T-helper 1 cell treated with Interleukin-12 subunit alpha and Interleukin-12 subunit beta and Interleukin-4 antibody, amounts not matched to agents 30 μg/mL and 1 μg/mL, for 36 hours (primary cell): ENCODE results near the gene SYT2.

Source experiments
- H3K27ac Mint-ChIP-seq: one replicate; pipeline ENCODE4 v1.8.0; 2021; ENCODE audit warnings: mild to moderate bottlenecking, mixed read lengths
- H3K27me3 Mint-ChIP-seq: one replicate; pipeline ENCODE4 v1.8.0; 2021; ENCODE audit warnings: low read depth, mixed read lengths
- H3K36me3 Mint-ChIP-seq: one replicate; pipeline ENCODE4 v1.8.0; 2021; ENCODE audit warnings: low read depth, mixed read lengths
- H3K4me1 Mint-ChIP-seq: one replicate; pipeline ENCODE4 v1.8.0; 2021; ENCODE audit warnings: low read depth, mixed read lengths
- H3K4me3 Mint-ChIP-seq: one replicate; pipeline ENCODE4 v1.8.0; 2021; ENCODE audit warnings: mild to moderate bottlenecking, moderate library complexity, mixed read lengths
- H3K9me3 Mint-ChIP-seq: one replicate; pipeline ENCODE4 v1.8.0; 2021; ENCODE audit warnings: mixed read lengths

SYT2 gene

GRCh38 chr1:202599669-202600431, 110.4 kb downstream of the SYT2 start:
- Mint-ChIP-seq H3K27me3 (no peaks in the 10 kb centered on the region), H3K9me3 (no peaks in the 10 kb centered on the region), H3K4me3 (no peak overlapping the region), H3K4me1 (no peaks in the 10 kb centered on the region), H3K36me3 (no peaks in the 10 kb centered on the region), H3K27ac (no peak overlapping the region)

DNA sequence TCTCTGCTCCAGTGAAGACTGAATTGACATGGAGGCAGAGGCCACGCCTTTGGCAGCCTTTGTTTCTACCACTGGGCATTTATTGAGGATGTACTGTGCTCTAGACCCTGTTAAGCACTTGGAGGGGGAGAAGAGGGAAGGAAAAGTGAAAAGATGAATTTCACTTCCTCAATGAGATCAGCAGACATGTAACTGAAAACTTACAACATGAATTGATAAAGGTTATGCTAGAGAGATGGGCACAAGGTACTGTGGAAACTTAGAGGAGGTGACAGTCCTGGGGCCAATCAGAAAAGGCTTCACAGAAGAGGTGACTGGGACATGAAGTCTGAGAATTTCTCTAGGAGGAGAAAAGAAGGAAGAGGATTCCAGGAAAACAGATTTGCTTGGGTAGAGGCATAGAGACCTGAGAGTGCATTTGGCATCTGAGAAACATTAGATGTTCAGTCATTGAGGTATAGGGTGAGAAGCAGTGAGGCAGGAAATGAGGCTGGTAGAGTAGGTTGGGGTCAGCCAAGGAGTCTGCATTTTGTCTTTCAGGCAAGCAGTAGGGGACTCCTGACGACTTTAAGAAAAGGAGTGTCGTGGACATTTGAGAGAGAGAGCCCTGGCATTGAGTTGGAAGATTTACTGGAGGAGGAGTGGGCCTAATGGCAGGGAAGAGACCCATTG, 113.0 kb downstream of the SYT2 start:
- H3K36me3 Mint-ChIP-seq = no peaks in the 10 kb centered on the region
- no peaks in the 10 kb centered on the region for H3K27me3 Mint-ChIP-seq
- no peak overlapping the region for H3K4me3 Mint-ChIP-seq
- no peaks in the 10 kb centered on the region for H3K4me1 Mint-ChIP-seq
- H3K9me3 Mint-ChIP-seq = no peaks in the 10 kb centered on the region
- H3K27ac Mint-ChIP-seq = no peak overlapping the region

- no peaks in the 10 kb centered on the region for H3K36me3 Mint-ChIP-seq
- no peak overlapping the region for H3K4me3 Mint-ChIP-seq
- H3K4me1 Mint-ChIP-seq = no peaks in the 10 kb centered on the region
- no peaks in the 10 kb centered on the region for H3K9me3 Mint-ChIP-seq
- H3K27ac Mint-ChIP-seq = no peak overlapping the region
- H3K27me3 Mint-ChIP-seq = no peaks in the 10 kb centered on the region
Observed at GRCh38 chr1:202596638-202597037, 113.6 kb downstream of the SYT2 start.

DNA sequence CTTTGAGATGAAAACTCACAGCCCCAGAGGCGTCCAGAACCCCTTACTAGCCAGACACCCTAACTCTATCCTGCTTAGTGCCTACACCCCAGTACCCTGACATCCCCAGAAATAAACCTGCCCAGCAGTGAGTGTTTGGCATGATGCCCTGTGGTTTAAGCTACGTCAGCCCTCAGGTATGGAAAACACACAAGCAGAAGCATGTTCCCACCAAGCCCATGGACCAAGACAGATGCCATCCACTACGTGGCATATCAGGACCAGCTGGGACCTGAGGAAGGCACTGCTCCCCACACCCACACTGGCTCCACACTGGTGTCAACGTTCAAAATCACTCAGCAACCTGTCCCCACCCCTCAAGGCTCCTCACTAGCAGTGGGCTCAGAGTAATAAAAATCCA, 116.4 kb downstream of the SYT2 start:
- H3K27ac Mint-ChIP-seq = no peak overlapping the region
- H3K27me3 Mint-ChIP-seq = no peaks in the 10 kb centered on the region
- no peaks in the 10 kb centered on the region for H3K9me3 Mint-ChIP-seq
- no peak overlapping the region for H3K4me3 Mint-ChIP-seq
- H3K36me3 Mint-ChIP-seq = no peaks in the 10 kb centered on the region
- no peaks in the 10 kb centered on the region for H3K4me1 Mint-ChIP-seq

- Mint-ChIP-seq H3K36me3 (no peaks in the 10 kb centered on the region), H3K4me1 (peaks cover 2% of the 10 kb centered on the region), H3K27ac (no peak overlapping the region), H3K27me3 (no peaks in the 10 kb centered on the region), H3K4me3 (no peak overlapping the region), H3K9me3 (no peaks in the 10 kb centered on the region)
Observed at GRCh38 chr1:202592146-202592545, 118.1 kb downstream of the SYT2 start.

- H3K4me3 Mint-ChIP-seq = no peak overlapping the region
- no peaks in the 10 kb centered on the region for H3K36me3 Mint-ChIP-seq
- H3K9me3 Mint-ChIP-seq = no peaks in the 10 kb centered on the region
- no peak overlapping the region for H3K27ac Mint-ChIP-seq
- H3K27me3 Mint-ChIP-seq = no peaks in the 10 kb centered on the region
- peaks cover 2% of the 10 kb centered on the region for H3K4me1 Mint-ChIP-seq
Observed at GRCh38 chr1:202591515-202591914, 118.7 kb downstream of the SYT2 start.

GRCh38 chr1:202590975-202591411, 119.3 kb downstream of the SYT2 start:
- Mint-ChIP-seq H3K27me3 (no peaks in the 10 kb centered on the region), H3K9me3 (no peaks in the 10 kb centered on the region), H3K27ac (no peak overlapping the region), H3K36me3 (no peaks in the 10 kb centered on the region), H3K4me1 (peaks cover 2% of the 10 kb centered on the region), H3K4me3 (no peak overlapping the region)

- Mint-ChIP-seq H3K27ac (no peak overlapping the region), H3K27me3 (no peaks in the 10 kb centered on the region), H3K4me3 (no peak overlapping the region)
Observed at GRCh38 chr1:202590126-202590525, 120.1 kb downstream of the SYT2 start.

DNA sequence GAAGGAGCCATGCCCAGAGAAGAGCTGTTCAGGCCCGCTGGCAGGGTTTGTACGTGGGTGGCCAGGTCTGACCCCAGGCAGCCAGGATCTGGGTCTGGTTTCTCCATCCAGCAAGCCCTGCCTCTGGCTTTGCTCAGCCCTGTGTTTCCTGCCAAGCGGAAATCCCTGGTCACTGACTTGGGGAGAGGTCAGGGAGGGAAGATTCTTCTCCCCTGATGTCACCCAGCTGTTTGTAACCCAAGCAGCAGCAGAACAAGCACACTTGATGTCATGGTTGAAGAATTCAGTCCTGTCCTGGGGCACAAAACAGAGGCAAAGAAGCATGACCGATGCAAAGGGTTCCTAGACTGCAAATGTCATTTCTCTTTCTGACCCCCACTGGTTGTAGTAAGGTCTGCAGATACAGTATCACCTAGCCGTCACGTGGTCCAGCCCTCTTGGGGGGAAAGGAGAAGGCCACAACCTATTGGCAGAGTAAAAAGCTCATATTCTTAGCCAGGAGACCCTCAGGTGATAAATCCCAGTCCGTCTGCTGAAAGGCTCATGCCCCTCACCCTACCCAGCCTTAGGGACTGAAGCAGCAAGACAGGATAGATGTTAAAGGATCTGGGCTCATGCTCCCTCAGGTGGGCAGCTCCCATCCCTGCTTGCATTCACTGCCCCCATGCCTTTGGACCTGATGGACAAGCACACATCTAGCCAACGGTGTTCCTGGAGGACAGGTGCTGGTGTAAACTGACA, 120.9 kb downstream of the SYT2 start:
- no peak overlapping the region for H3K27ac Mint-ChIP-seq
- H3K27me3 Mint-ChIP-seq = no peaks in the 10 kb centered on the region
- no peak overlapping the region for H3K4me3 Mint-ChIP-seq
- H3K9me3 Mint-ChIP-seq = no peaks in the 10 kb centered on the region
- no peaks in the 10 kb centered on the region for H3K36me3 Mint-ChIP-seq
- H3K4me1 Mint-ChIP-seq = peaks cover 2% of the 10 kb centered on the region

More at GRCh38 chr1:202590126-202590525, 120.1 kb downstream of the SYT2 start:
- Mint-ChIP-seq H3K4me1 (peaks cover 2% of the 10 kb centered on the region), H3K36me3 (no peaks in the 10 kb centered on the region), H3K9me3 (no peaks in the 10 kb centered on the region)

GRCh38 chr1:202588503-202589189, 121.6 kb downstream of the SYT2 start:
- Mint-ChIP-seq H3K9me3 (no peaks in the 10 kb centered on the region), H3K36me3 (no peaks in the 10 kb centered on the region), H3K4me3 (no peak overlapping the region), H3K4me1 (peaks cover 2% of the 10 kb centered on the region), H3K27ac (no peak overlapping the region), H3K27me3 (no peaks in the 10 kb centered on the region)

DNA sequence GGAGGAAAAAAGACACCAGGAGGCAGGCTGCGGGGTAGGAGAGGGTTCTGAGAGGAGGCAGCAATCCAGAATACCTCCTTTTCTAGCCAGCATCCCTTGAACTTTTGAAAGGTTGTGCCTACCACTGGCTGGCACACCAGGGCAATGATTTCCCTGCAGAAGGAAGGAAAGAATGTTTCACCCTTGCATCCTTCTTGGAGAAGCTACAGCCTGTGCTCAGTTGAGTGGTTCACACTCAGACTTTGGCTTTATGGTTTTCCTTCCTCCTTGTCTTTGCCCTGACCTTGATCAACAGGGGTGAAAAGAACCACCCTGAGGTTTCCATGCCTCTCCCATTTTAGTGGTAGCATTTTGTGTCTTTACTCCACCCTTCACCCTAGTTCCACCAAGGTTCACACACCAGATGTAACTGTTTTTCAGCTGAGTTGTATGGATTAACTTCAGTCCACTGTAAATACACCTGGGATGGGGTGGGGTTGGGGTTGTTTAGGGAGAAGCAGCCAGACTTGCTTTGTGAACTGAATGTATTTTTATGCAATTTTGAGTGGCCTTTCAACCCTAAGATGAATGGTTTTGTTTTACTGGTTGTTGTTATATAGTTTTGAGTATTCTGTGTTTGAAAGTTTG, 122.3 kb downstream of the SYT2 start:
- H3K4me1 Mint-ChIP-seq = peaks cover 2% of the 10 kb centered on the region
- H3K27ac Mint-ChIP-seq = no peak overlapping the region
- H3K9me3 Mint-ChIP-seq = no peaks in the 10 kb centered on the region
- no peaks in the 10 kb centered on the region for H3K27me3 Mint-ChIP-seq
- H3K4me3 Mint-ChIP-seq = no peak overlapping the region
- H3K36me3 Mint-ChIP-seq = no peaks in the 10 kb centered on the region

DNA sequence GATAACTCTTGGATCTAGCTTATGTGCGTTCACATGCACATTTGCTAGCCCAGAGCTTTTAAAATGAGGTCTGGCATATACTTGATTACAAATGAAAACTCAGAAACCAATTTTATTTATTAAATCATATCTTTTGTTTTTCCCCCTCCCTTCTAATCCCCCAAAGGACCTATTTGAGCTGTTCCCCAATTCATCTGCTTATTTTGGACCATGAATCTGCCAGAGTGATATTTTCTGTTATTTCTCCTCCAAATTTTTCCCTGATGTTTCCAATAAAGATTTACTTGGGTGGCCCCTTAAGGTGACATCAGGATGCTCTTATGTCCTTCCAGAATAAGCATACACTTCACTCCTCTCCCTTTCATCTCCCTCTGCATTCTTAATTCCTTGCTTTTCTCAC, 123.4 kb downstream of the SYT2 start:
- Mint-ChIP-seq H3K36me3 (peaks cover 3% of the 10 kb centered on the region), H3K27ac (no peak overlapping the region), H3K4me1 (peaks cover 2% of the 10 kb centered on the region), H3K4me3 (no peak overlapping the region), H3K27me3 (no peaks in the 10 kb centered on the region), H3K9me3 (no peaks in the 10 kb centered on the region)

DNA sequence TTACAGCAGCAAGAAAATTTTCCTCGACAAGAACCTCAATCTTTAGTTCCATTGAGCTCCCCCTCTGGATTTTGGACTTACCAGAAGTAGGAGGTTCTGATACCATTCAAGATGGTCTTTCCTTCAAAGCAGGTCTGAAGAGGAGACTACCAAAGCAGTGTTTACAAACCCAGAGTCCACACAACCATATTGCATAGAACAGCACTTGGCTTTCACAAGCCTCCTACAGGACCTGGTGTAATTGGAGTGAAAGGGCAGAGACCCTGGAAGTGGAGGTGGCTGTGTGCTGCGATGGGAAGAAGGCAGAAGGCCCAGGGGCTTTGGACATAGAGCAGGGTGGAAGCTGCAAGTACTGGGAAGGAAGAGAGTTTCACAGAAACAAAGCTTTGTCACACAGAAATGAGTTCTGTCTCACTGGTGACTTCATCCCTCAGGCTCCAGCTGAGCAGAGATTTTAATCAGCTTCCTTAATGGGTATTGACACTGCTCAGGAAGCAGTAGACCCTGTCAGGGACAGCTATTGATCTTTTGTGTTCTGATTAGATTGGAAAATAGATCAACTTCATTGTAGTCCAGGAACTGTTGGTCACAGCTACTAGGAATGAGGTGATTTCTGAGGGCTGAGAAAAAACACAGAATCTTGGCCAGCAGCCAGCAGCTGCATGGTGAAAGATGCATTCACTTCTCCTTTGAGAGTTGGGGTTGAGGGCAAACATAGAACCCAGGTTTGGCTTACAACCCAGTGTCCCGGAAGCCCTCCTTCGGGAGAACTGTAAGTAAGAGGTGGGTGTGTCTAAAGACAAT, 124.0 kb downstream of the SYT2 start:
- peaks cover 2% of the 10 kb centered on the region for H3K4me1 Mint-ChIP-seq
- no peaks in the 10 kb centered on the region for H3K27me3 Mint-ChIP-seq
- no peaks in the 10 kb centered on the region for H3K9me3 Mint-ChIP-seq
- peaks cover 3% of the 10 kb centered on the region for H3K36me3 Mint-ChIP-seq
- no peak overlapping the region for H3K4me3 Mint-ChIP-seq
- H3K27ac Mint-ChIP-seq = no peak overlapping the region
